GM23338 (cell line): ENCODE measurements around the gene FARSB. TPM values are rescaled to one million over a fixed set of nuclear protein-coding genes. Genes with fewer than 3 reads are reported as not detected.
A peak's percentile ranks its signal among the peaks of the same experiment; 100 is the strongest.

Experiments used
- ATAC-seq: fragments of 200-7000 bp; cut with Tn5 transposase; 3 replicates; pipeline ENCODE4 v1.9.1; 2020
- DNase-seq: peaks from one replicate; pipeline ENCODE4 v3.0.0-alpha.2; 2015; ENCODE audit warnings: low spot score
- H2AFZ ChIP-seq: fragments of 200-600 bp; sonication (generic); 2 replicates; pipeline ENCODE4 v1.8.0; 2016; ENCODE audit warnings: antibody characterized with exemption, mild to moderate bottlenecking, moderate library complexity
- H3F3A ChIP-seq: fragments of 200-600 bp; sonication (generic); replicated peaks from 2 replicates; pipeline ENCODE4 v1.8.0; 2017; ENCODE audit warnings: antibody characterized with exemption, mixed run types, low read depth
- H3K27ac ChIP-seq: fragments of 200-600 bp; sonication (generic); 2 replicates; pipeline ENCODE4 v1.6.1; 2016; ENCODE audit warnings: low read depth
- H3K27me3 ChIP-seq: fragments of 200-600 bp; sonication (generic); 2 replicates; pipeline ENCODE4 v1.8.0; 2016; ENCODE audit warnings: mild to moderate bottlenecking, mixed run types, moderate library complexity; ENCODE audit not compliant: insufficient read depth
- H3K36me3 ChIP-seq: fragments of 200-600 bp; sonication (generic); 2 replicates; pipeline ENCODE4 v1.8.0; 2016; ENCODE audit warnings: mild to moderate bottlenecking; ENCODE audit not compliant: insufficient read depth
- H3K4me1 ChIP-seq: fragments of 200-600 bp; sonication (generic); 2 replicates; pipeline ENCODE4 v1.8.0; 2016; ENCODE audit warnings: mild to moderate bottlenecking, moderate library complexity; ENCODE audit not compliant: insufficient read depth
- H3K4me2 ChIP-seq: fragments of 200-600 bp; sonication (generic); 2 replicates; pipeline ENCODE4 v1.7.1; 2017; ENCODE audit warnings: mixed run types
- H3K4me3 ChIP-seq: fragments of 200-600 bp; sonication (generic); 2 replicates; pipeline ENCODE4 v1.6.1; 2016; ENCODE audit warnings: mixed run types
- H3K79me2 ChIP-seq: fragments of 200-600 bp; sonication (generic); replicated peaks from 2 replicates; pipeline ENCODE4 v1.8.0; 2017; ENCODE audit warnings: mild to moderate bottlenecking; ENCODE audit not compliant: insufficient read depth
- H3K9me2 ChIP-seq: fragments of 200-600 bp; sonication (generic); 2 replicates; pipeline ENCODE4 v1.8.0; 2017; ENCODE audit not compliant: insufficient read depth
- H4K20me1 ChIP-seq: fragments of 200-600 bp; sonication (generic); replicated peaks from 2 replicates; pipeline ENCODE4 v1.8.0; 2017; ENCODE audit warnings: mild to moderate bottlenecking; ENCODE audit not compliant: insufficient read depth
- H3K27ac Mint-ChIP-seq: 2 replicates; pipeline ENCODE4 v1.8.0; 2020; ENCODE audit warnings: inconsistent platforms, mild to moderate bottlenecking, moderate library complexity, mixed read lengths
- H3K27me3 Mint-ChIP-seq: 3 replicates; pipeline ENCODE4 v1.8.0; 2022; ENCODE audit warnings: low read depth, mild to moderate bottlenecking, moderate library complexity, mixed read lengths, inconsistent platforms; ENCODE audit not compliant: insufficient read depth, poor library complexity
- H3K36me3 Mint-ChIP-seq: 3 replicates; pipeline ENCODE4 v1.8.0; 2021; ENCODE audit warnings: low read depth, mild to moderate bottlenecking, inconsistent platforms, moderate library complexity, mixed read lengths
- H3K4me1 Mint-ChIP-seq: 3 replicates; pipeline ENCODE4 v1.8.0; 2020; ENCODE audit warnings: mild to moderate bottlenecking, inconsistent platforms, mixed read lengths
- H3K4me3 Mint-ChIP-seq: 3 replicates; pipeline ENCODE4 v1.8.0; 2021; ENCODE audit warnings: moderate library complexity, mild to moderate bottlenecking, inconsistent platforms, mixed read lengths
- H3K9me3 Mint-ChIP-seq: 3 replicates; pipeline ENCODE4 v1.8.0; 2020; ENCODE audit warnings: moderate library complexity, mild to moderate bottlenecking, inconsistent platforms, mixed read lengths
- POLR2AphosphoS5 ChIP-seq: IDR thresholded peaks from 2 replicates; pipeline ENCODE4 v1.6.1; 2016; ENCODE audit warnings: antibody characterized with exemption, low read depth
- STAT1 ChIP-seq: IDR thresholded peaks from one replicate; pipeline ENCODE4 v1.6.1; 2016; ENCODE audit warnings: antibody characterized with exemption; ENCODE audit not compliant: unreplicated experiment
- ZNF331 ChIP-seq: fragments of 250-450 bp; sonication (Bioruptor Pico); IDR thresholded peaks from 2 replicates; pipeline ENCODE4 v1.5.0; 2020; ENCODE audit warnings: low read depth, mild to moderate bottlenecking, moderate library complexity
- polyA plus RNA-seq: library from polyadenylated mRNA; unstranded; fragments of >200 nt; fragmentation: Nextera tagmentation; extraction: Ambion mirVana; gene quantifications from 2 replicates; pipeline ENCODE4 v1.2.1, GENCODE V29; 2016
- total RNA-seq: library from RNA; depleted of rRNA; stranded (reverse); fragments of >200 nt; shearing (Covaris generic); gene quantifications from 2 replicates; pipeline ENCODE4 v1.2.3, GENCODE V29; 2014
- TF ChIP-seq, protein P1 (sequence below): fragments of 250-450 bp; sonication (Bioruptor Pico); IDR thresholded peaks from 2 replicates; pipeline ENCODE4 v1.5.0; 2020; ENCODE audit warnings: mild to moderate bottlenecking, moderate library complexity

Gene FARSB
- total and polyA plus RNA-seq, 2 experiments from 2014 or later, result 32.5 to 40.0 TPM

DNA sequence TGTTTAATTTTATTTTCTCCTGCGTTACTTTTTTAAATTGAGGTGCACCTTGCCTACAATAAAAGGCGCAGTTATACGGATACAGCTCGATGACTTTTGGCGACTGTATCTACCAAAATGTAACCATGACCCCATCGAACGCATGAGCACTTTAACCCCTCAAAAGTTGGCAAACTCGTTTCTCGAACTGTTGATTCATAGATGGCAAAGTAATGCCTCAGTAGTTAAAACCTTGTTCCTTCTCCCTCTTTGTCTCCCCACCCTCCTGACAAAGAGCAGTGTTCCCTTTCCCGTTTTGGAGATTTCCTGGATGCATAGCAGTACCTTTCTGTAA lies 16.1 kb upstream of the FARSB start:
- peaks cover 39% of the 10 kb centered on the region for H3K27me3 ChIP-seq
- Mint-ChIP-seq H3K4me1 (peaks cover 5% of the 10 kb centered on the region), H3K36me3 (no peaks in the 10 kb centered on the region), H3K4me3 (peak overlapping the region; percentile 77), H3K27me3 (peaks cover 22% of the 10 kb centered on the region), H3K27ac (no peak overlapping the region), H3K9me3 (no peaks in the 10 kb centered on the region; the same call in 2 of the 3 replicates)
- TF ChIP-seq STAT1 (no peak), POLR2AphosphoS5 (no peak), ZNF331 (no peak)
- TF ChIP-seq, protein P1, sequence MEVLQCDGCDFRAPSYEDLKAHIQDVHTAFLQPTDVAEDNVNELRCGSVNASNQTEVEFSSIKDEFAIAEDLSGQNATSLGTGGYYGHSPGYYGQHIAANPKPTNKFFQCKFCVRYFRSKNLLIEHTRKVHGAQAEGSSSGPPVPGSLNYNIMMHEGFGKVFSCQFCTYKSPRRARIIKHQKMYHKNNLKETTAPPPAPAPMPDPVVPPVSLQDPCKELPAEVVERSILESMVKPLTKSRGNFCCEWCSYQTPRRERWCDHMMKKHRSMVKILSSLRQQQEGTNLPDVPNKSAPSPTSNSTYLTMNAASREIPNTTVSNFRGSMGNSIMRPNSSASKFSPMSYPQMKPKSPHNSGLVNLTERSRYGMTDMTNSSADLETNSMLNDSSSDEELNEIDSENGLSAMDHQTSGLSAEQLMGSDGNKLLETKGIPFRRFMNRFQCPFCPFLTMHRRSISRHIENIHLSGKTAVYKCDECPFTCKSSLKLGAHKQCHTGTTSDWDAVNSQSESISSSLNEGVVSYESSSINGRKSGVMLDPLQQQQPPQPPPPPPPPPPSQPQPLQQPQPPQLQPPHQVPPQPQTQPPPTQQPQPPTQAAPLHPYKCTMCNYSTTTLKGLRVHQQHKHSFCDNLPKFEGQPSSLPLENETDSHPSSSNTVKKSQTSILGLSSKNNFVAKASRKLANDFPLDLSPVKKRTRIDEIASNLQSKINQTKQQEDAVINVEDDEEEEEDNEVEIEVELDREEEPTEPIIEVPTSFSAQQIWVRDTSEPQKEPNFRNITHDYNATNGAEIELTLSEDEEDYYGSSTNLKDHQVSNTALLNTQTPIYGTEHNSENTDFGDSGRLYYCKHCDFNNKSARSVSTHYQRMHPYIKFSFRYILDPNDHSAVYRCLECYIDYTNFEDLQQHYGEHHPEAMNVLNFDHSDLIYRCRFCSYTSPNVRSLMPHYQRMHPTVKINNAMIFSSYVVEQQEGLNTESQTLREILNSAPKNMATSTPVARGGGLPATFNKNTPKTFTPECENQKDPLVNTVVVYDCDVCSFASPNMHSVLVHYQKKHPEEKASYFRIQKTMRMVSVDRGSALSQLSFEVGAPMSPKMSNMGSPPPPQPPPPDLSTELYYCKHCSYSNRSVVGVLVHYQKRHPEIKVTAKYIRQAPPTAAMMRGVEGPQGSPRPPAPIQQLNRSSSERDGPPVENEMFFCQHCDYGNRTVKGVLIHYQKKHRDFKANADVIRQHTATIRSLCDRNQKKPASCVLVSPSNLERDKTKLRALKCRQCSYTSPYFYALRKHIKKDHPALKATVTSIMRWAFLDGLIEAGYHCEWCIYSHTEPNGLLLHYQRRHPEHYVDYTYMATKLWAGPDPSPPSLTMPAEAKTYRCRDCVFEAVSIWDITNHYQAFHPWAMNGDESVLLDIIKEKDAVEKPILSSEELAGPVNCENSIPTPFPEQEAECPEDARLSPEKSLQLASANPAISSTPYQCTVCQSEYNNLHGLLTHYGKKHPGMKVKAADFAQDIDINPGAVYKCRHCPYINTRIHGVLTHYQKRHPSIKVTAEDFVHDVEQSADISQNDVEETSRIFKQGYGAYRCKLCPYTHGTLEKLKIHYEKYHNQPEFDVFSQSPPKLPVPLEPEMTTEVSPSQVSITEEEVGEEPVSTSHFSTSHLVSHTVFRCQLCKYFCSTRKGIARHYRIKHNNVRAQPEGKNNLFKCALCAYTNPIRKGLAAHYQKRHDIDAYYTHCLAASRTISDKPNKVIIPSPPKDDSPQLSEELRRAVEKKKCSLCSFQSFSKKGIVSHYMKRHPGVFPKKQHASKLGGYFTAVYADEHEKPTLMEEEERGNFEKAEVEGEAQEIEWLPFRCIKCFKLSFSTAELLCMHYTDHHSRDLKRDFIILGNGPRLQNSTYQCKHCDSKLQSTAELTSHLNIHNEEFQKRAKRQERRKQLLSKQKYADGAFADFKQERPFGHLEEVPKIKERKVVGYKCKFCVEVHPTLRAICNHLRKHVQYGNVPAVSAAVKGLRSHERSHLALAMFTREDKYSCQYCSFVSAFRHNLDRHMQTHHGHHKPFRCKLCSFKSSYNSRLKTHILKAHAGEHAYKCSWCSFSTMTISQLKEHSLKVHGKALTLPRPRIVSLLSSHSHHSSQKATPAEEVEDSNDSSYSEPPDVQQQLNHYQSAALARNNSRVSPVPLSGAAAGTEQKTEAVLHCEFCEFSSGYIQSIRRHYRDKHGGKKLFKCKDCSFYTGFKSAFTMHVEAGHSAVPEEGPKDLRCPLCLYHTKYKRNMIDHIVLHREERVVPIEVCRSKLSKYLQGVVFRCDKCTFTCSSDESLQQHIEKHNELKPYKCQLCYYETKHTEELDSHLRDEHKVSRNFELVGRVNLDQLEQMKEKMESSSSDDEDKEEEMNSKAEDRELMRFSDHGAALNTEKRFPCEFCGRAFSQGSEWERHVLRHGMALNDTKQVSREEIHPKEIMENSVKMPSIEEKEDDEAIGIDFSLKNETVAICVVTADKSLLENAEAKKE, result no peak
- H3K4me3 ChIP-seq, result peak overlapping the region; percentile 76
- ATAC-seq (no peak), DNase-seq (peak; percentile 16)
- no peaks in the 10 kb centered on the region for H3K9me2 ChIP-seq
- peak overlapping the region; percentile 95 for H2AFZ ChIP-seq
- 0 out of 2 replicates have a peak, but pooled peaks cover 3% of the 10 kb centered on the region for H3F3A ChIP-seq
- H3K4me2 ChIP-seq, result peak overlapping the region; percentile 94
- H3K79me2 ChIP-seq, result no peaks in the 10 kb centered on the region
- H3K27ac ChIP-seq, result no peak overlapping the region
- no peaks in the 10 kb centered on the region for H4K20me1 ChIP-seq
- H3K4me1 ChIP-seq, result peaks cover 9% of the 10 kb centered on the region; the same call in 1 of the 2 replicates
- H3K36me3 ChIP-seq, result no peaks in the 10 kb centered on the region

- H3K27ac Mint-ChIP-seq, result no peak within 1 kb of the TSS
- ATAC-seq (peak; percentile 97), DNase-seq (peak; percentile 91)
- H3K79me2 ChIP-seq, result no peaks in the 10 kb centered on the region
- H3K27me3 Mint-ChIP-seq, result peaks cover 22% of the 10 kb centered on the region
- H3K4me1 Mint-ChIP-seq, result peaks cover 5% of the 10 kb centered on the region
- 0 out of 2 replicates have a peak, but pooled peaks cover 3% of the 10 kb centered on the region for H3F3A ChIP-seq
- peak within 1 kb of the TSS; percentile 95 for H2AFZ ChIP-seq
- H3K36me3 ChIP-seq, result no peaks in the 10 kb centered on the region
- peak within 1 kb of the TSS; percentile 77 for H3K4me3 Mint-ChIP-seq
- no peaks in the 10 kb centered on the region for H4K20me1 ChIP-seq
- no peak within 1 kb of the TSS for H3K27ac ChIP-seq
- peak within 1 kb of the TSS; percentile 94 for H3K4me2 ChIP-seq
- no peaks in the 10 kb centered on the region; the same call in 2 of the 3 replicates for H3K9me3 Mint-ChIP-seq
- peaks cover 39% of the 10 kb centered on the region for H3K27me3 ChIP-seq
- peak within 1 kb of the TSS; percentile 76 for H3K4me3 ChIP-seq
- no peaks in the 10 kb centered on the region for H3K36me3 Mint-ChIP-seq
- H3K9me2 ChIP-seq, result no peaks in the 10 kb centered on the region
- H3K4me1 ChIP-seq, result peaks cover 9% of the 10 kb centered on the region; the same call in 1 of the 2 replicates
- TF ChIP-seq, protein P1, result peak; percentile 66; the same call in 1 of the 2 replicates
- peak; percentile 77 for TF ChIP-seq POLR2AphosphoS5
Observed at GRCh38 chr2:222671259-222672067, 15.6 kb upstream of the FARSB start, which contains the start of gene MOGAT1. Gene MOGAT1 (plus strand): TSS chr2:222671658. CDS start chr2:222671786, 128 bp downstream.
